Measurements from ENCODE around the gene SPTB.
A peak's percentile ranks its signal among the peaks of the same experiment; 100 is the strongest.

Gene SPTB

GRCh38 chr14:64782196-64782595 is 97.5 kb downstream of the SPTB start:
- no peak for DNase-seq

- DNase-seq: no peak
These were observed 100.2 kb downstream of the SPTB start for GRCh38 chr14:64779472-64779871.

GRCh38 chr14:64778104-64778754 is 101.5 kb downstream of the SPTB start:
- no peak for DNase-seq

- no peak for DNase-seq
These were observed 102.2 kb downstream of the SPTB start for GRCh38 chr14:64777461-64777860.

- DNase-seq: peak; percentile 34
These were observed 104.5 kb downstream of the SPTB start for GRCh38 chr14:64775081-64775777.

GRCh38 chr14:64774272-64774671 is 105.4 kb downstream of the SPTB start:
- no peak for DNase-seq

- no peak for DNase-seq
These were observed 106.1 kb downstream of the SPTB start for GRCh38 chr14:64773577-64773976.

- no peak for DNase-seq
These were observed 106.7 kb downstream of the SPTB start for GRCh38 chr14:64773046-64773445.

- DNase-seq: no peak
These were observed 107.2 kb downstream of the SPTB start for GRCh38 chr14:64772397-64772950.

GRCh38 chr14:64771161-64771560 is 108.5 kb downstream of the SPTB start:
- DNase-seq: no peak

GRCh38 chr14:64770751-64771150 is 109.0 kb downstream of the SPTB start:
- no peak for DNase-seq

GRCh38 chr14:64769096-64770020 is 110.3 kb downstream of the SPTB start:
- DNase-seq: no peak

- DNase-seq: no peak
These were observed 111.2 kb downstream of the SPTB start for GRCh38 chr14:64768401-64769095.

- no peak for DNase-seq
These were observed 112.3 kb downstream of the SPTB start for GRCh38 chr14:64767215-64767964.

- DNase-seq: no peak
These were observed 113.1 kb downstream of the SPTB start for GRCh38 chr14:64766430-64767151.

- DNase-seq: no peak
These were observed 113.9 kb downstream of the SPTB start for GRCh38 chr14:64765740-64766302.

GRCh38 chr14:64764641-64765520 is 114.8 kb downstream of the SPTB start:
- peak; percentile 78 for DNase-seq

- peak; percentile 33 for DNase-seq
These were observed 115.7 kb downstream of the SPTB start for GRCh38 chr14:64763801-64764621.

Data from hematopoietic multipotent progenitor cell treated with erythropoietin and hydrocortisone succinate and interleukin-3 and kit ligand, for 6 days (in vitro differentiated cells).